PC-3 (cell line): Measurements from ENCODE around the gene RELL1. TPM values are rescaled to one million over a fixed set of nuclear protein-coding genes. Genes with fewer than 3 reads are reported as not detected.

Experiments used
- ATAC-seq: fragments of 200-7000 bp; cut with Tn5 transposase; 2 replicates; pipeline ENCODE4 v1.9.1; 2020; ENCODE audit warnings: mild to moderate bottlenecking, moderate library complexity
- BruUV-seq: library from RNA; stranded (reverse); fragments of 400-500 nt; replicated peaks from 2 replicates; lab custom pipeline; 2021; lab: Mats Ljungman, UMichigan
- CTCF ChIA-PET: fragments of 300-600 bp; sonication (Branson Sonifier 250); formaldehyde crosslinking; loops from one replicate; lab custom pipeline; 2022; ENCODE audit warnings: antibody characterized with exemption; lab: Charles Lee
- POLR2A ChIA-PET: fragments of 300-600 bp; sonication (Branson Sonifier 250); formaldehyde crosslinking; loops from one replicate; lab custom pipeline; 2022; ENCODE audit warnings: antibody characterized with exemption; ENCODE audit not compliant: unreplicated experiment; lab: Charles Lee
- DNase-seq: peaks from one replicate; pipeline ENCODE4 v3.0.0-alpha.2; 2015
- H2AFZ ChIP-seq: fragments of 300-600 bp; sonication (generic); 2 replicates; pipeline ENCODE4 v1.6.0; 2016; ENCODE audit warnings: antibody characterized with exemption, low read length
- H3F3A ChIP-seq: fragments of 300-600 bp; sonication (generic); one replicate; pipeline ENCODE4 v1.6.0; 2017; ENCODE audit warnings: antibody characterized with exemption, low read length, control low read depth, mild to moderate bottlenecking; ENCODE audit not compliant: unreplicated experiment
- H3K27ac ChIP-seq: fragments of 300-600 bp; sonication (generic); 2 replicates; pipeline ENCODE4 v1.5.1; 2016; ENCODE audit warnings: mild to moderate bottlenecking, low read length
- H3K27me3 ChIP-seq: fragments of 300-600 bp; sonication (generic); 2 replicates; pipeline ENCODE4 v1.6.1; 2016; ENCODE audit warnings: low read length, mixed read lengths
- H3K36me3 ChIP-seq: fragments of 300-600 bp; sonication (generic); 2 replicates; pipeline ENCODE4 v1.6.1; 2016; ENCODE audit warnings: low read depth, mixed run types, low read length, mixed read lengths
- H3K4me1 ChIP-seq: fragments of 300-600 bp; sonication (generic); 2 replicates; pipeline ENCODE4 v1.5.1; 2016; ENCODE audit warnings: low read length; ENCODE audit not compliant: insufficient read depth
- H3K4me2 ChIP-seq: fragments of 300-600 bp; sonication (generic); 2 replicates; pipeline ENCODE4 v1.6.0; 2016; ENCODE audit warnings: low read length
- H3K4me3 ChIP-seq: fragments of 300-600 bp; sonication (generic); 2 replicates; pipeline ENCODE4 v1.5.1; 2016; ENCODE audit warnings: mild to moderate bottlenecking, low read length, mixed read lengths
- H3K79me2 ChIP-seq: fragments of 300-600 bp; sonication (generic); 2 replicates; pipeline ENCODE4 v1.6.1; 2017; ENCODE audit warnings: low read length, mixed read lengths
- H3K9ac ChIP-seq: fragments of 300-600 bp; sonication (generic); 2 replicates; pipeline ENCODE4 v1.6.0; 2016; ENCODE audit warnings: mild to moderate bottlenecking, low read length
- H3K9me2 ChIP-seq: fragments of 300-600 bp; sonication (generic); replicated peaks from 2 replicates; pipeline ENCODE4 v1.6.1; 2016; ENCODE audit warnings: mixed run types, low read length, mixed read lengths
- H3K9me3 ChIP-seq: fragments of 300-600 bp; sonication (generic); 2 replicates; pipeline ENCODE4 v1.6.1; 2016; ENCODE audit warnings: low read length, mixed read lengths
- H4K20me1 ChIP-seq: fragments of 300-600 bp; sonication (generic); 2 replicates; pipeline ENCODE4 v1.6.1; 2016; ENCODE audit warnings: low read length, mixed read lengths
- EZH2 ChIP-seq: fragments of 300-600 bp; sonication (generic); IDR thresholded peaks from one replicate; pipeline ENCODE4 v1.6.1; 2017; ENCODE audit warnings: antibody characterized with exemption, mild to moderate bottlenecking, low read length; ENCODE audit not compliant: unreplicated experiment
- EZH2phosphoT487 ChIP-seq: fragments of 300-600 bp; sonication (generic); IDR thresholded peaks from 2 replicates; pipeline ENCODE4 v1.6.1; 2018; ENCODE audit warnings: mild to moderate bottlenecking, antibody characterized with exemption, low read length, borderline replicate concordance
- intact Hi-C: fragments of 100-400 bp; cut with micrococcal nuclease; formaldehyde crosslinking; loops from 2 replicates; pipeline ENCODE4 v1.9.0; 2023
- total RNA-seq: library from RNA; depleted of rRNA; stranded (reverse); fragments of >200 nt; gene quantifications from 2 replicates; pipeline ENCODE4 v1.2.3, GENCODE V29; 2014
- TF ChIP-seq, protein P1 (sequence below): fragments of 300-600 bp; sonication (generic); conservative IDR thresholded peaks from 2 replicates; pipeline ENCODE4 v1.5.1; 2017; ENCODE audit warnings: antibody characterized with exemption, low read depth, mild to moderate bottlenecking, low read length

Gene RELL1
- total RNA-seq, 1 experiment from 2014 or later, result 14.6 TPM

DNA sequence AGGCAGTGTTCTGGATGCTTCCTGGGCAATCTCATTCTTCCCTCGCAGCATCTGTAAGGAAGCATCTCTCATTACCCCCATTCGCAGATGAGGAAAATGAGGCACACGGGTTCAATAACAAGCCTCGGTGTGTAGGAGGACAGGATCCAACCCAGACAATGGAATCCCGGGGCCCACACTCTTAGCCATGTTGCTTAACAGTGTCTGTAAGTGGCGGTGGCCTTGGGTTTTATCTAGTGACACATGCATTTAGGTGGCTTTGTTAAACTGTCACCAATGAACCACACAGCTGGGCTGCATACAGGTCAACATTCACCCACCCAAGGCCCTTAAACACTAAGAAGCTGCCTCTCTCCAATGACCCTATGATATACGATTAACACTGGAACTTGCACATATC lies 22.6 kb downstream of the RELL1 start:
- Histone ChIP-seq H2AFZ (no peak overlapping the region), H3K9me2 (no peaks in the 10 kb centered on the region), H3K36me3 (no peaks in the 10 kb centered on the region), H3K9me3 (no peaks in the 10 kb centered on the region), H3K4me3 (no peak overlapping the region), H3F3A (no peaks in the 10 kb centered on the region), H3K9ac (no peak overlapping the region), H3K79me2 (no peaks in the 10 kb centered on the region), H3K27ac (no peak overlapping the region), H3K4me1 (peaks cover 18% of the 10 kb centered on the region), H4K20me1 (no peaks in the 10 kb centered on the region), H3K27me3 (no peaks in the 10 kb centered on the region), H3K4me2 (no peak overlapping the region)
- intact Hi-C loops, result no loop called here
- TF ChIP-seq, protein P1, sequence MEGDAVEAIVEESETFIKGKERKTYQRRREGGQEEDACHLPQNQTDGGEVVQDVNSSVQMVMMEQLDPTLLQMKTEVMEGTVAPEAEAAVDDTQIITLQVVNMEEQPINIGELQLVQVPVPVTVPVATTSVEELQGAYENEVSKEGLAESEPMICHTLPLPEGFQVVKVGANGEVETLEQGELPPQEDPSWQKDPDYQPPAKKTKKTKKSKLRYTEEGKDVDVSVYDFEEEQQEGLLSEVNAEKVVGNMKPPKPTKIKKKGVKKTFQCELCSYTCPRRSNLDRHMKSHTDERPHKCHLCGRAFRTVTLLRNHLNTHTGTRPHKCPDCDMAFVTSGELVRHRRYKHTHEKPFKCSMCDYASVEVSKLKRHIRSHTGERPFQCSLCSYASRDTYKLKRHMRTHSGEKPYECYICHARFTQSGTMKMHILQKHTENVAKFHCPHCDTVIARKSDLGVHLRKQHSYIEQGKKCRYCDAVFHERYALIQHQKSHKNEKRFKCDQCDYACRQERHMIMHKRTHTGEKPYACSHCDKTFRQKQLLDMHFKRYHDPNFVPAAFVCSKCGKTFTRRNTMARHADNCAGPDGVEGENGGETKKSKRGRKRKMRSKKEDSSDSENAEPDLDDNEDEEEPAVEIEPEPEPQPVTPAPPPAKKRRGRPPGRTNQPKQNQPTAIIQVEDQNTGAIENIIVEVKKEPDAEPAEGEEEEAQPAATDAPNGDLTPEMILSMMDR, result no peak
- no peak for TF ChIP-seq EZH2phosphoT487
- TF ChIP-seq EZH2, result no peak
- POLR2A ChIA-PET, result no interaction called here
- BruUV-seq, result no TSS peak
- CTCF ChIA-PET, result no interaction called here
- DNase-seq (no peak), ATAC-seq (no peak)

DNA sequence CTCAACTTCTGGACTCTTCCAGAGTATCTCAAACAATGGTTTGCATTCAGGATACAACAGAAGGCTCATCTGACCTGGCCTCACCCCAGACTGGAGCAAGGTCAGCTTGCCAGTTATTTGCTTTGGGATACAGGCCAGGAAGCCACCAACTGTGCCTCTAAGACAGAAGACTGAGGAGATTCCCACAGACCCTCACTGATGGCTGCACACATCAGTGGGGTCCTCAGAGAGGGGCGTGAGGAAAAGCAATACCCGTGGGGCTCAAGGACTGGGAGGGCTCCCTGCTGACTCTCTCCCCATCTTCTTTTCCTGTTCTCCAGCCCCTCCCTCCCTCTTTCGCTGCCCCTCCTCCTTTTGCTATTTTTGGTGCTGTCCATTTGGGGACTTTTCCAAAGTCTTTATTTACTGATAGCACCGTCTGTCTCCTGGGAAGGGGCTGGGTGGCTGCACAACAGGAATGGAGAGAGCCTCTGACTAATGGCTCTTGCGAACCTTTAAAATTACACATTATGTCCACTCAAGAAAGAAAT lies 23.2 kb downstream of the RELL1 start:
- Histone ChIP-seq H3K79me2 (no peaks in the 10 kb centered on the region), H3K9me2 (no peaks in the 10 kb centered on the region), H3K36me3 (no peaks in the 10 kb centered on the region), H3K9ac (no peak overlapping the region), H3F3A (no peaks in the 10 kb centered on the region), H4K20me1 (no peaks in the 10 kb centered on the region), H3K4me3 (no peak overlapping the region), H3K27ac (no peak overlapping the region), H3K4me2 (no peak overlapping the region), H2AFZ (no peak overlapping the region), H3K9me3 (no peaks in the 10 kb centered on the region), H3K27me3 (no peaks in the 10 kb centered on the region), H3K4me1 (peaks cover 18% of the 10 kb centered on the region)
- ChIA-PET CTCF (no interaction called here), POLR2A (no interaction called here)
- ATAC-seq (no peak), DNase-seq (no peak)
- no TSS peak for BruUV-seq
- no peak for TF ChIP-seq EZH2phosphoT487
- no peak for TF ChIP-seq EZH2
- TF ChIP-seq, protein P1, result no peak
- intact Hi-C loops, result no loop called here

DNA sequence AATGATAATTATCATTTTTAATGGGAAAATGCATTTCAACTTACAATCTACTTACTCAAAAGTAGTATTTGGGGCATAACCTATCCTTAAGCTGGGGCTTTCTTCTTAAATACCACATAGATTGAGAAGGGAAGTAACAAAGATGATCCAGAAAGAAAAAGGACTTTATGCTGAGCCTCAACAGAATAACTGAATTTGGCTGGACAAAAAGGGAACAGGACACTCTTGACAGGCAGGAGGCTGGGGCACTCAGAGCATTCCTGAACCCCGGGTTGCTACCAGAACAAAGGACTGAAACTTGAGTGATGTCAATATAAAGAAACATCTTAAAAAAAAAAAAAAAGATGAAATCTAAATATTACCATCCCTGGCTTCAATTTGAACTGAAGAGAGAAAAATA lies 23.9 kb downstream of the RELL1 start:
- Histone ChIP-seq H3K27me3 (no peaks in the 10 kb centered on the region), H3K27ac (no peak overlapping the region), H3F3A (no peaks in the 10 kb centered on the region), H3K4me2 (no peak overlapping the region), H3K9me2 (no peaks in the 10 kb centered on the region), H3K4me1 (peaks cover 12% of the 10 kb centered on the region), H3K4me3 (no peak overlapping the region), H3K79me2 (no peaks in the 10 kb centered on the region), H2AFZ (no peak overlapping the region), H3K36me3 (no peaks in the 10 kb centered on the region), H3K9ac (no peak overlapping the region), H3K9me3 (no peaks in the 10 kb centered on the region), H4K20me1 (no peaks in the 10 kb centered on the region)
- DNase-seq, result no peak
- intact Hi-C loops, result no loop called here
- ATAC-seq, result no peak
- POLR2A ChIA-PET, result no interaction called here
- BruUV-seq, result no TSS peak
- CTCF ChIA-PET, result no interaction called here
- TF ChIP-seq EZH2, result no peak
- TF ChIP-seq, protein P1, result no peak
- no peak for TF ChIP-seq EZH2phosphoT487
